ENCODE data around the gene HRAS. TPM values are rescaled to one million over a fixed set of nuclear protein-coding genes. Genes with fewer than 3 reads are reported as not detected.

HRAS gene
- total and polyA plus RNA-seq, 8 donors = 14.2 to 181 (median 70.8) TPM

DNA sequence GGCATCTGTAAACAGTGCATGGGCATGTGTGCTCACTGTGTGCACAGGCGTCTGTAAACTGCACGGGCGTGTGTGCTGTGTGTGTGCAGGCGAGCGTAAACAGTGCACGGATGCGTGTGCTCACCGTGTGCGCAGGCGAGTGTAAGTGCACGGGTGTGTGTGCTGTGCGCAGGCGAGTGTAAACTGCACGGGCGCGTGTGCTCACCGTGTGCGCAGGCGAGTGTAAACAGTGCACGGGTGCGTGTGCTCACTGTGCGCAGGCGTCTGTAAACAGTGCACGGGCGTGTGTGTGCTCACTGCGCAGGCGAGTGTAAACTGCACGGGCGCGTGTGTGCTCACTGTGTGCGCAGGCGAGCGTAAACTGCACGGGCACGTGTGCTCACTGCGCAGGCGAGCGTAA, 50.8 kb downstream of the HRAS start:
- Histone ChIP-seq H3K27ac (no peak overlapping the region), H3K9me3 (no peaks in the 10 kb centered on the region), H3K4me1 (no peaks in the 10 kb centered on the region), H3K36me3 (peaks cover 0 to 31% (median 25%) of the 10 kb centered on the region in 4 donors), H3K27me3 (no peaks in the 10 kb centered on the region), H3K4me3 (no peak overlapping the region)
- DNase-seq = peak in 1 of 2 donors; percentile 0
- TF ChIP-seq POLR2A (IDR thresholded peaks at IDR 0.05) = no peak
- no peak for TF ChIP-seq EP300 (IDR thresholded peaks at IDR 0.05)
- no peak for TF ChIP-seq POLR2AphosphoS5 (IDR thresholded peaks at IDR 0.05)
- TF ChIP-seq, protein P1, sequence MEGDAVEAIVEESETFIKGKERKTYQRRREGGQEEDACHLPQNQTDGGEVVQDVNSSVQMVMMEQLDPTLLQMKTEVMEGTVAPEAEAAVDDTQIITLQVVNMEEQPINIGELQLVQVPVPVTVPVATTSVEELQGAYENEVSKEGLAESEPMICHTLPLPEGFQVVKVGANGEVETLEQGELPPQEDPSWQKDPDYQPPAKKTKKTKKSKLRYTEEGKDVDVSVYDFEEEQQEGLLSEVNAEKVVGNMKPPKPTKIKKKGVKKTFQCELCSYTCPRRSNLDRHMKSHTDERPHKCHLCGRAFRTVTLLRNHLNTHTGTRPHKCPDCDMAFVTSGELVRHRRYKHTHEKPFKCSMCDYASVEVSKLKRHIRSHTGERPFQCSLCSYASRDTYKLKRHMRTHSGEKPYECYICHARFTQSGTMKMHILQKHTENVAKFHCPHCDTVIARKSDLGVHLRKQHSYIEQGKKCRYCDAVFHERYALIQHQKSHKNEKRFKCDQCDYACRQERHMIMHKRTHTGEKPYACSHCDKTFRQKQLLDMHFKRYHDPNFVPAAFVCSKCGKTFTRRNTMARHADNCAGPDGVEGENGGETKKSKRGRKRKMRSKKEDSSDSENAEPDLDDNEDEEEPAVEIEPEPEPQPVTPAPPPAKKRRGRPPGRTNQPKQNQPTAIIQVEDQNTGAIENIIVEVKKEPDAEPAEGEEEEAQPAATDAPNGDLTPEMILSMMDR (IDR thresholded peaks at IDR 0.05) = no peak
- WGBS, 5 donors = 93 to 97% (median 96%) methylated on average over 38 of the region's 38 CpGs
- intact Hi-C loops (cut with DNase I; ENCODE audit: low total_unique reads) = no loop called here

Small RNAs within 50 kb of the gene (small RNA-seq; reads per million reads assigned to genes)
- 4.2 to 32.6 (median 14.0) reads per million in 4 donors for gene MIR210

Other genes starting within 250 kb of the HRAS start
- gene PGGHG, start 246.4 kb downstream of the HRAS start, total RNA-seq = 10 to 100 TPM in 4 of 5 donors, 1 to 10 TPM in 1; 3.5 to 34.8 (median 11.9) TPM
- 10 to 100 TPM; 14.4 to 44.0 (median 20.7) TPM for gene PGGHG, start 246.4 kb downstream of the HRAS start, polyA plus RNA-seq
- under 1 TPM in 1 of 5 donors, not detected in 4; 0.73 TPM for gene IFITM5, start 236.1 kb downstream of the HRAS start, total RNA-seq
- not detected for gene IFITM5, start 236.1 kb downstream of the HRAS start, polyA plus RNA-seq
- gene IFITM2, start 227.8 kb downstream of the HRAS start, total RNA-seq = 10 to 100 TPM in 4 of 5 donors, 1 to 10 TPM in 1; 8.8 to 61.7 (median 12.9) TPM
- gene IFITM2, start 227.8 kb downstream of the HRAS start, polyA plus RNA-seq = 100 to 1,000 TPM; 276 to 394 (median 344) TPM
- 10 to 100 TPM in 4 of 5 donors, 1 to 10 TPM in 1; 7.0 to 59.8 (median 17.3) TPM for gene IFITM1, start 221.5 kb downstream of the HRAS start, total RNA-seq
- 100 to 1,000 TPM in 2 of 3 donors, 10 to 100 TPM in 1; 79.9 to 224 (median 119) TPM for gene IFITM1, start 221.5 kb downstream of the HRAS start, polyA plus RNA-seq
- 100 to 1,000 TPM in 3 of 5 donors, 10 to 100 TPM in 2; 11.9 to 271 (median 127) TPM for gene IFITM3, start 214.7 kb downstream of the HRAS start, total RNA-seq
- gene IFITM3, start 214.7 kb downstream of the HRAS start, polyA plus RNA-seq = 1,000 to 10,000 TPM in 1 of 3 donors, 100 to 1,000 TPM in 2; 538 to 1,128 (median 677) TPM
- 1 to 10 TPM in 2 of 5 donors, under 1 TPM in 1, not detected in 2; 0.45 to 7.5 (median 4.2) TPM for gene B4GALNT4, start 166.1 kb downstream of the HRAS start, total RNA-seq
- gene B4GALNT4, start 166.1 kb downstream of the HRAS start, polyA plus RNA-seq = 1 to 10 TPM; 2.4 to 8.8 (median 4.4) TPM
- 100 to 1,000 TPM in 3 of 5 donors, 10 to 100 TPM in 2; 26.3 to 356 (median 141) TPM for gene PKP3, start 141.4 kb downstream of the HRAS start, total RNA-seq
- 10 to 100 TPM; 31.1 to 94.5 (median 41.7) TPM for gene PKP3, start 141.4 kb downstream of the HRAS start, polyA plus RNA-seq
- 100 to 1,000 TPM in 3 of 5 donors, 10 to 100 TPM in 2; 11.4 to 325 (median 110) TPM for gene SIGIRR, start 120.6 kb downstream of the HRAS start, total RNA-seq
- 100 to 1,000 TPM; 110 to 227 (median 164) TPM for gene SIGIRR, start 120.6 kb downstream of the HRAS start, polyA plus RNA-seq
- 100 to 1,000 TPM in 1 of 5 donors, 10 to 100 TPM in 3, 1 to 10 TPM in 1; 5.7 to 208 (median 40.2) TPM for gene ANO9, start 93.6 kb downstream of the HRAS start, total RNA-seq
- 10 to 100 TPM in 2 of 3 donors, 1 to 10 TPM in 1; 9.8 to 37.6 (median 12.8) TPM for gene ANO9, start 93.6 kb downstream of the HRAS start, polyA plus RNA-seq
- 100 to 1,000 TPM in 2 of 5 donors, 10 to 100 TPM in 3; 16.5 to 264 (median 59.0) TPM for gene PTDSS2, start 85.3 kb downstream of the HRAS start, total RNA-seq
- 10 to 100 TPM; 11.6 to 24.3 (median 22.3) TPM for gene PTDSS2, start 85.3 kb downstream of the HRAS start, polyA plus RNA-seq
- 100 to 1,000 TPM in 4 of 5 donors, 10 to 100 TPM in 1; 61.3 to 260 (median 137) TPM for gene RNH1, start 28.3 kb downstream of the HRAS start, total RNA-seq
- gene RNH1, start 28.3 kb downstream of the HRAS start, polyA plus RNA-seq = 100 to 1,000 TPM in 2 of 3 donors, 10 to 100 TPM in 1; 95.3 to 149 (median 106) TPM
- 1 to 10 TPM in 3 of 5 donors, under 1 TPM in 1, not detected in 1; 0.18 to 8.1 (median 3.3) TPM for gene LRRC56, start 2.0 kb upstream of the HRAS start, total RNA-seq
- gene LRRC56, start 2.0 kb upstream of the HRAS start, polyA plus RNA-seq = 1 to 10 TPM; 2.1 to 2.9 (median 2.9) TPM
- gene LMNTD2, start 25.2 kb upstream of the HRAS start, total RNA-seq = 10 to 100 TPM in 3 of 5 donors, 1 to 10 TPM in 1, under 1 TPM in 1; 0.55 to 92.7 (median 12.8) TPM
- 1 to 10 TPM; 6.3 to 9.2 (median 7.2) TPM for gene LMNTD2, start 25.2 kb upstream of the HRAS start, polyA plus RNA-seq
- gene RASSF7, start 25.4 kb upstream of the HRAS start, total RNA-seq = 100 to 1,000 TPM in 2 of 5 donors, 10 to 100 TPM in 3; 16.7 to 330 (median 86.6) TPM
- 100 to 1,000 TPM in 2 of 3 donors, 10 to 100 TPM in 1; 73.0 to 121 (median 103) TPM for gene RASSF7, start 25.4 kb upstream of the HRAS start, polyA plus RNA-seq
- gene PHRF1, start 40.9 kb upstream of the HRAS start, total RNA-seq = 10 to 100 TPM; 17.5 to 60.8 (median 29.9) TPM
- 10 to 100 TPM in 1 of 3 donors, 1 to 10 TPM in 2; 7.9 to 14.8 (median 9.4) TPM for gene PHRF1, start 40.9 kb upstream of the HRAS start, polyA plus RNA-seq
- gene IRF7, start 80.4 kb upstream of the HRAS start, total RNA-seq = 10 to 100 TPM in 4 of 5 donors, 1 to 10 TPM in 1; 5.7 to 49.1 (median 22.5) TPM
- 10 to 100 TPM; 33.0 to 43.8 (median 40.8) TPM for gene IRF7, start 80.4 kb upstream of the HRAS start, polyA plus RNA-seq
- gene CDHR5, start 89.4 kb upstream of the HRAS start, total RNA-seq = 10 to 100 TPM in 1 of 5 donors, 1 to 10 TPM in 4; 2.7 to 92.1 (median 5.5) TPM
- gene CDHR5, start 89.4 kb upstream of the HRAS start, polyA plus RNA-seq = 1 to 10 TPM in 1 of 3 donors, under 1 TPM in 2; 0.38 to 2.2 (median 0.92) TPM
- gene SCT, start 91.6 kb upstream of the HRAS start, total RNA-seq = 1 to 10 TPM in 1 of 5 donors, not detected in 4; 3.1 TPM
- under 1 TPM in 1 of 3 donors, not detected in 2; 0.95 TPM for gene SCT, start 91.6 kb upstream of the HRAS start, polyA plus RNA-seq
- gene DRD4, start 101.7 kb upstream of the HRAS start, total RNA-seq = not detected
- 1 to 10 TPM in 1 of 3 donors, under 1 TPM in 2; 0.19 to 1.7 (median 0.50) TPM for gene DRD4, start 101.7 kb upstream of the HRAS start, polyA plus RNA-seq
- gene DEAF1, start 159.6 kb upstream of the HRAS start, total RNA-seq = 100 to 1,000 TPM in 1 of 5 donors, 10 to 100 TPM in 4; 12.3 to 111 (median 29.4) TPM
- gene DEAF1, start 159.6 kb upstream of the HRAS start, polyA plus RNA-seq = 10 to 100 TPM; 41.4 to 51.8 (median 45.1) TPM
- 10 to 100 TPM in 4 of 5 donors, 1 to 10 TPM in 1; 4.9 to 46.5 (median 21.5) TPM for gene TMEM80, start 160.2 kb upstream of the HRAS start, total RNA-seq
- gene TMEM80, start 160.2 kb upstream of the HRAS start, polyA plus RNA-seq = 10 to 100 TPM in 2 of 3 donors, 1 to 10 TPM in 1; 9.0 to 30.8 (median 18.1) TPM
- gene EPS8L2, start 170.7 kb upstream of the HRAS start, total RNA-seq = 100 to 1,000 TPM in 4 of 5 donors, 10 to 100 TPM in 1; 45.0 to 617 (median 306) TPM
- 100 to 1,000 TPM in 1 of 3 donors, 10 to 100 TPM in 2; 91.5 to 190 (median 96.2) TPM for gene EPS8L2, start 170.7 kb upstream of the HRAS start, polyA plus RNA-seq
- 100 to 1,000 TPM in 4 of 5 donors, 10 to 100 TPM in 1; 85.9 to 258 (median 175) TPM for gene TALDO1, start 211.9 kb upstream of the HRAS start, total RNA-seq
- gene TALDO1, start 211.9 kb upstream of the HRAS start, polyA plus RNA-seq = 100 to 1,000 TPM; 139 to 214 (median 208) TPM
- gene GATD1, start 241.9 kb upstream of the HRAS start, total RNA-seq = 10 to 100 TPM in 4 of 5 donors, 1 to 10 TPM in 1; 9.9 to 68.1 (median 13.4) TPM
- 10 to 100 TPM; 21.0 to 63.2 (median 24.7) TPM for gene GATD1, start 241.9 kb upstream of the HRAS start, polyA plus RNA-seq

All from stomach (tissue), 9 donors.